Adrenal gland (tissue), 5 donors: ENCODE measurements around the gene RRP1.

ENCODE experiments used
- CTCF ChIP-seq, 6 experiments: fragments of 450-650 bp in 4 of 6; fragments of 200-600 bp in 2 of 6; sonication (generic) in 1 of 6; IDR thresholded peaks; 1 replicate in 5 of 6; 2 replicates in 1 of 6; pipeline versions ENCODE4 v1.5.1 to v1.8.0; 2016 to 2021; ENCODE audit warnings: antibody characterized with exemption in 6 of 6, mild to moderate bottlenecking in 2 of 6, moderate library complexity in 1 of 6
- POLR2A ChIP-seq, 2 donors: fragments of 450-650 bp; IDR thresholded peaks; one replicate each; pipeline ENCODE4 v1.6.1; 2017; ENCODE audit warnings: antibody characterized with exemption in 2 of 2, mild to moderate bottlenecking in 2 of 2, moderate library complexity in 1 of 2
- donor health status: DM: no; HTN: no; CAD: no.

- no peak for TF ChIP-seq POLR2A (IDR thresholded peaks at IDR 0.05)
- TF ChIP-seq CTCF (IDR thresholded peaks at IDR 0.05) = no peak
Observed at GRCh38 chr21:43749651-43750262, 39.6 kb upstream of the RRP1 start.
